ENCODE results near the gene C19orf67. TPM values are rescaled to one million over a fixed set of nuclear protein-coding genes. Genes with fewer than 3 reads are reported as not detected.

Gene C19orf67
- total and polyA plus RNA-seq, 2 of the 4 experiments (the other 2 are of a cell fraction) = not detected

GRCh38 chr19:14127929-14128509 lies 42.4 kb upstream of the C19orf67 start:
- intact Hi-C loops (cut with micrococcal nuclease) = no loop called here
- no peak overlapping the region for H2BK120ac ChIP-seq (ENCODE audit: low read depth, low read length)
- H4K8ac ChIP-seq (ENCODE audit: low read depth in 2 of 2, low read length in 2 of 2) = no peak overlapping the region
- no peak overlapping the region for H3K9ac ChIP-seq (ENCODE audit: low read depth, low read length)
- no peak overlapping the region for H2AK9ac ChIP-seq (replicated peaks; ENCODE audit: low read depth, low read length, poor library complexity)
- ChIA-PET POLR2A (ENCODE audit: unreplicated experiment) (no interaction called here), CTCF (interaction anchor here (0.5 kb wide), 1 partner anchor 69 kb away, joined by 3 read pairs; no protein-coding TSS in a partner anchor)
- in situ Hi-C loops (cut with MboI; ENCODE audit: low sequenced_read_pairs) = no loop called here
- no peak overlapping the region for H3K4me3 ChIP-seq (ENCODE audit: insufficient read depth, low read depth, low read length)
- BruUV-seq (replicated peaks) = no TSS peak
- TF ChIP-seq SMC3 (IDR thresholded peaks at IDR 0.05; ENCODE audit: low read depth, low read length) = no peak
- H3K23ac ChIP-seq (ENCODE audit: low read depth, low read length) = no peak overlapping the region
- no peak overlapping the region for H3K56ac ChIP-seq (ENCODE audit: extremely low read depth, insufficient read depth, low read length)
- no peak overlapping the region for H3K4me2 ChIP-seq (ENCODE audit: low read depth, low read length)
- H3K4ac ChIP-seq (ENCODE audit: low read depth, low read length) = no peak overlapping the region
- no peaks in the 10 kb centered on the region for H3K4me1 ChIP-seq (ENCODE audit: control insufficient read depth, insufficient read depth, low read length)
- ATAC-seq (ENCODE audit: low read depth) = no peak; the same call in 1 of the 2 replicates
- no peak overlapping the region for H3K18ac ChIP-seq (ENCODE audit: low read depth, low read length)
- dilution Hi-C loops (cut with HindIII; ENCODE audit: low sequenced_read_pairs, unreplicated experiment) = no loop called here
- no peak overlapping the region for H3K27ac ChIP-seq (ENCODE audit: insufficient read depth, low read length)
- no peak overlapping the region for H2AFZ ChIP-seq (replicated peaks; ENCODE audit: low read length, poor library complexity)
- no CpG with 5 or more reads among the region's 4 CpGs for WGBS, 2 experiments (ENCODE audit: extremely low coverage in 2 of 2, insufficient read length in 1 of 2)
- no peaks in the 10 kb centered on the region for H3K9me1 ChIP-seq (ENCODE audit: insufficient read depth, low read length)
- no peaks in the 10 kb centered on the region for H3K36me3 ChIP-seq (ENCODE audit: control insufficient read depth, insufficient read depth, low read length)
- no peaks in the 10 kb centered on the region for H3K9me3 ChIP-seq (ENCODE audit: control insufficient read depth, insufficient read depth, low read length)
- H2BK20ac ChIP-seq (ENCODE audit: low read depth, low read length) = no peak overlapping the region
- no peak overlapping the region for H3K14ac ChIP-seq (replicated peaks; ENCODE audit: low read depth, low read length)
- no peak overlapping the region for H4K5ac ChIP-seq (ENCODE audit: low read depth, low read length)
- DNase-seq = no peak
- no peak overlapping the region for H4K91ac ChIP-seq (ENCODE audit: insufficient read depth, low read depth, low read length)
- H3K79me1 ChIP-seq (ENCODE audit: low read depth in 1 of 2, low read length in 2 of 2) = peaks cover 0 to 23% of the 10 kb centered on the region in 2 experiments; a peak in 3 of 4 replicates
- H2BK15ac ChIP-seq (ENCODE audit: low read depth, low read length) = no peak overlapping the region
- no peak overlapping the region for H2BK5ac ChIP-seq (ENCODE audit: low read depth, low read length, poor library complexity, severe bottlenecking)
- H2AK5ac ChIP-seq (ENCODE audit: low read depth, low read length) = no peak overlapping the region
- no peaks in the 10 kb centered on the region for H4K20me1 ChIP-seq (ENCODE audit: insufficient read depth, low read length)
- no peaks in the 10 kb centered on the region for H3K27me3 ChIP-seq (ENCODE audit: control insufficient read depth, insufficient read depth, low read length)

All from IMR-90 (cell line).